NCI-H82 (cell line): ENCODE data around the gene CCL28.
"Not testable (repeated sequence)": the region's sequence is repeated elsewhere in the genome, so short reads cannot be mapped to it uniquely, and the experiment has no call there.

ENCODE experiments used
- DNase-seq: peaks from one replicate; lab custom pipeline; 2025; lab: John Stamatoyannopoulos, UW

Gene CCL28, protein sequence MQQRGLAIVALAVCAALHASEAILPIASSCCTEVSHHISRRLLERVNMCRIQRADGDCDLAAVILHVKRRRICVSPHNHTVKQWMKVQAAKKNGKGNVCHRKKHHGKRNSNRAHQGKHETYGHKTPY

DNA sequence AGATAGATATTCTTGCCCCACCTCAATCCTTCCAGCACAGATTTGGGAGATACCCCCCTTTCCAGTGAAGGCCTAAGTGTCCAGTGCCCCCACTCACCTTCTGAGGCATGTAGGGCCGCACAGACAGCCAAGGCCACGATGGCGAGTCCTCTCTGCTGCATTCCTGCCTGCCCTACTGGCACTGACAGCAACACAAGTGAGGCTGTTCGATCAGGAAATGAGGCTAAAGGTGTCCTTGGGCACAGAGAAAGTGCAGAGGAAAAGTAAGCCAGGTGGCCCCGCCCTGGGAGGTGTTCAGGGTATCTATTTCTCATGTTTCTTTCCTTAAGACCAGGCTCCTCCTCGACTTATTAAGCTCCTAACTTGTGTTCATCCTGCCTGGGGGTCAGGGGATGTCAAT, at the start of gene CCL28:
CCL28 (minus strand) TSS at position 236 of the 400 bp plus-strand sequence; CDS start at position 161, 75 bp downstream.
- no peak for DNase-seq

- DNase-seq = no peak
Observed at GRCh38 chr5:43461066-43461465, 48.9 kb upstream of the CCL28 start.

- DNase-seq = no peak
Observed at GRCh38 chr5:43456556-43456955, 44.4 kb upstream of the CCL28 start.

GRCh38 chr5:43441575-43441974, 29.4 kb upstream of the CCL28 start:
- DNase-seq = not testable (repeated sequence)

DNA sequence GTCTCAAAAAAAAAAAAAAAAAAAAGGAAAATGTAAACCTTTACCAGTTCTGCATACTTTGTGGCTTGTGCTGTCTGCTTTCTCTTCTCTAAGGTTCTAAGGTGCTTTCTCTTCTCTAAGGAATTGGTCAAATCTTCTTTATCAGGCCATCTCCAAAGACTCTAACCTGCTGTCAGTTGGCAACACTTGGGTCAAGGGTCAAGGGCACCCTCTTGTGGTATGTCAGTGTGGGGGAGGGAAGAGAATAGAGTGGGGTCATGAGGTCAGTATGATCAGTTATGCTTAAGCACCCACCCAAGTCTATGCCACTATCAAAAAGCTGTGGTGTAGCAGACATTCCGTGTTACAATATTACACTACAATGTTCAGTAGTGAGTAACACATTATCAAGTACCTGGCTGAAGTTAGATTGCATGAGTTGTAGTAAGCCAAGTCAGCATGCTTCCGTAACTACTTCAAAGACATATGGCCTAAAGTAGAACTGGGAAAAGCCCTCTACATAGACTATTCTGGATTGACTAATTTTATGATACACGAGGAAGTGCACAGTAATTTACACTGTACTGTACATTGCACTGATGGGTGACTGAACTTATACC, 25.0 kb upstream of the CCL28 start:
- DNase-seq = no peak

- DNase-seq = no peak
Observed at GRCh38 chr5:43433382-43433781, 21.2 kb upstream of the CCL28 start.

- no peak for DNase-seq
Observed at GRCh38 chr5:43432486-43433375, 20.5 kb upstream of the CCL28 start.

DNA sequence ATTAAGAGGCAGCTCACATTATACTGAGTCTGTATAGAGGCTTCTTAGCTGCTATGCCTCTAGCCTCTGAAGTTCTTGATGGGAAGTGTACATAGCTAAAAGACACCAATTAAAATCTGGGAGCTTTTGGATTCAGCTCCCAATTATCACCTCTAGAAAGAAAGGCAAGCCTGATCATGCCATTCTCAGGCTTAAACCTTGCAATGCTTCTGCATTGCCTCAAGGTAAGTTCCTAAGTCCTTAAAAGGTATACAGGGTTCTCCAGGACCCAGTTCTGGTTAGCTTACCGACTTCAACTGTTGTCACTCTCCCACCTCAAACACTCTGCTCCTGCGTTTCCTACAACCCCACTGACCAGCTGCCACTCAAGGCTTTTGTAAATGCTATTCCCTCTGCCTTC, 17.5 kb upstream of the CCL28 start:
- DNase-seq = no peak

- DNase-seq = no peak
Observed at GRCh38 chr5:43429016-43429415, 16.8 kb upstream of the CCL28 start.

- no peak for DNase-seq
Observed at GRCh38 chr5:43427306-43427705, 15.1 kb upstream of the CCL28 start.

- no peak for DNase-seq
Observed at GRCh38 chr5:43425983-43426382, 13.8 kb upstream of the CCL28 start.

- not testable (repeated sequence) for DNase-seq
Observed at GRCh38 chr5:43423086-43423485, 10.9 kb upstream of the CCL28 start.

DNA sequence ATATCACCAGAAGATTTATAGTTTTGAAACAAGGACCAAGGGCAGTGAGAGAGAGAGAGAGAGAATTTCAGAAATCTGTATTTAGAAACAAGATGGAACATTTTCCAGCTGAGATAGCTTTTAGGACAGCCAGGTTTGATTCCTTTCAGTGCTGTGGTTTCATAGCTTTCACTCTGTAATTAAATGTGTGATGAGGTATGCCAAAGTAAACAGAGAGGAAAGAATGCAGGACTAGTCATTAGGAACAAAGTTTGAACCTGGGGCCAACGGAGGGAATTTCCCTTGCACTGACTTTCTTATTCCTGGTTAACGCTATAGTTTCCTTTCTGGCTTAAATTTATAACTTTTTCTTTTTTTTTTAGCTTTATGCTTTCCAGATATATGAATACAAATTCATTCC, 10.0 kb upstream of the CCL28 start:
- no peak for DNase-seq

- DNase-seq = no peak
Observed at GRCh38 chr5:43421450-43422133, 9.4 kb upstream of the CCL28 start.

GRCh38 chr5:43420241-43420640, 8.1 kb upstream of the CCL28 start:
- DNase-seq = no peak

DNA sequence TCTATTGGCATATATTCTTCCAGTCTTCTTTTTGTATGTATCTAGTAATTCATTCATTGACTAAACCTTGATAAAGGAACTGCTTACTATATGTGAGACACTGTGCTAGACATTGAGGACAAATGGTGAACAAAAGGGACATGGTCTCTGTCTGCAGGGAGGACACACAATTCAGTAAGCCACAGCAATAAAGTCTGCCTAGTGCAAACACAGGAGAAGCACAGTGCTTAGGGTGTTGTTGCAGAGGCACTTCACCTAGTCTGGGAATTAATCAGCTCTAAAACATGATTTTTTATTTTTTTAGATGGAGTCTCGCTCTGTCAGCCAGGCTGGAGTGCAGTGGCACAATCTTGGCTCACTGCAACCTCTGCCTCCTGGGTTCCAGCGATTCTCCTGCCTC, 6.4 kb upstream of the CCL28 start:
- no peak for DNase-seq

- no peak for DNase-seq
Observed at GRCh38 chr5:43416803-43417394, 4.7 kb upstream of the CCL28 start.

GRCh38 chr5:43415935-43416802, 4.0 kb upstream of the CCL28 start:
- DNase-seq = no peak

DNA sequence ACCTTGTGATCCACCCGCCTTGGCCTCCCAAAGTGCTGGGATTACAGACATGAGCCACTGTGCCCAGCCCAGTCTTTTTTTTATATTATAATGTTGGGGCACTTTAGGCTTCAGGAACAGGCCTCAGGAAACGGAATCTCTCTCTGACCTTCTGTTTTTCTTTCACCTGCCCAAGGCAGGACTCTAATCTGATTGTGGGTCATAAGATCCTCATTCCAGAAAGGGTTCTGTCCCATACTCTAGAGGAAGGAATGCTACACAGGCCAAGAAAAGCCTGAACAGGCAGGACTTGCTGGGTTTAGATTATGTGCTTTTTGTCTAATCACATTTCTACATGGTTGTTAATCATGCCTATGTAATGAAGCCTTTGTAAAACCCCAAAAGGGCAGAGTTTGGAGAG, 1.8 kb upstream of the CCL28 start:
- no peak for DNase-seq

DNA sequence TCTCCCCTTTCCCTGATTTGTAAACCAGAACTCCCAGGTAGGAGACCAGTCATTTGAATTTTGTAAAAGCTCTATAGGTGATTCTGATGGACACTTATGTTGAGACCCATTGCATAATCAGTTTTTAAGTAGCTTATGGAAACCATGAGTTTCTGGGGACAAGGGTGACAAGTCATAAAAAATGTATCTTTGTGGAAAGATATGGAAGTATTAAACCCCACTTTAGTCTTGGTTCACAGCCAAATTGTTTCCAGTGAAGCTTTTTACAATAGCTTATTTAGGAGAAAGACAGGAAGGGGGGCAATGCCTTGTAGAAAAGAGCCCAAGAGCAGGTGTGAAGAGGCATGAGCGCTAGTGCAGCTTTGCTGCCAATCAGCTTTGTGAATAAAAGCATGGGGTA, 453 bp upstream of the CCL28 start:
- DNase-seq = peak; percentile 50

GRCh38 chr5:43411495-43411894, 696 bp downstream of the CCL28 start:
- no peak for DNase-seq
